Mammary epithelial cell (primary cell): ENCODE results near the gene SERPINE2.

ENCODE experiments used
- EZH2 ChIP-seq: IDR thresholded peaks from 2 replicates; pipeline ENCODE4 v1.6.1; 2012; ENCODE audit warnings: low read length, inconsistent platforms, borderline replicate concordance
- TF ChIP-seq, protein P1 (sequence below), 2 donors: IDR thresholded peaks in 1 of 2; conservative IDR thresholded peaks in 1 of 2; 2 replicates each; pipeline ENCODE4 v1.5.1; 2011 to 2012; ENCODE audit warnings: inconsistent platforms in 2 of 2, low read length in 2 of 2, mild to moderate bottlenecking in 2 of 2, control low read depth in 1 of 2, low read depth in 1 of 2; ENCODE audit not compliant: insufficient read depth in 1 of 2; ENCODE audit errors: extremely low read depth in 1 of 2

DNA sequence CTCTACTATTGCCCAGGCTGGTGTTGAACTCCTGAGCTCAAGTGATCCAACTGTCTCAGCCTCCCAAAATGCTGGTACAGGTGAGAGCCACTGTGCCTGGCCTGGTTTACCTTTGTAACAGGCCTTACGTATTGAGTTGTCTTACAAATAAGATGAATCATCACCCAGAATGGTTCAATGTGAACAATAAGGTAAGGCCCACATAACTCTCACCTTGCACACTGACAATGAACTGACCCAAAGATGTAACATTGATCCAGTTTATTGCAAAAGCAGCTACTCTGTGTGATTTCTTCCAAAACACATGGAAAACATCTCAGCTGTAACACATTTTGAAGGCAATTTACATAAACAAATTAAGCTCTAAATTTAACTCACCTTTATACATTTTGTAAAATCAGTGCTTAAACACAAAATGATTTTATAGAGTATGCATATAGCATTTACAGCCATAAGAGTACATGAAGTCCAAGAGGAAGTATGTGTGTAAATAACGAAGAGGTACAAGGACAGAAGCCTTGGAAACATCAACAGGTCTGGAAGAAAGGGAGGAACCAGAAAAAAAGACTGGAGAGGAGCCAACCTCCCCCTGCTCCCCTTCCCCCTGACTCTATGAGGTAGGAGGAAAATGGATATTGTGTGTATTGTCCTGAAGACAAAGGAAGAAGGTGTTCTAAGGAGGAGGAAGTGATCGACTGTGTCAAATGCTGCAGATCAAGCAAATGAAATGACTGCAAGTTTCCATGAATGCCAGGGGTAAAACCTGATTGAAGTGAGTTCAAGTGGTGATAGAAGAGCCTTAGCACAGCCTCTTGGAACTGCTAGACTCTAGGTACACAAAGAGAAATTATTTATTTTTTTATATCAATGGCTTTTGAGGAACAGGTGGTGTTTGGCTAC is 88.4 kb downstream of the SERPINE2 start:
- TF ChIP-seq, protein P1, sequence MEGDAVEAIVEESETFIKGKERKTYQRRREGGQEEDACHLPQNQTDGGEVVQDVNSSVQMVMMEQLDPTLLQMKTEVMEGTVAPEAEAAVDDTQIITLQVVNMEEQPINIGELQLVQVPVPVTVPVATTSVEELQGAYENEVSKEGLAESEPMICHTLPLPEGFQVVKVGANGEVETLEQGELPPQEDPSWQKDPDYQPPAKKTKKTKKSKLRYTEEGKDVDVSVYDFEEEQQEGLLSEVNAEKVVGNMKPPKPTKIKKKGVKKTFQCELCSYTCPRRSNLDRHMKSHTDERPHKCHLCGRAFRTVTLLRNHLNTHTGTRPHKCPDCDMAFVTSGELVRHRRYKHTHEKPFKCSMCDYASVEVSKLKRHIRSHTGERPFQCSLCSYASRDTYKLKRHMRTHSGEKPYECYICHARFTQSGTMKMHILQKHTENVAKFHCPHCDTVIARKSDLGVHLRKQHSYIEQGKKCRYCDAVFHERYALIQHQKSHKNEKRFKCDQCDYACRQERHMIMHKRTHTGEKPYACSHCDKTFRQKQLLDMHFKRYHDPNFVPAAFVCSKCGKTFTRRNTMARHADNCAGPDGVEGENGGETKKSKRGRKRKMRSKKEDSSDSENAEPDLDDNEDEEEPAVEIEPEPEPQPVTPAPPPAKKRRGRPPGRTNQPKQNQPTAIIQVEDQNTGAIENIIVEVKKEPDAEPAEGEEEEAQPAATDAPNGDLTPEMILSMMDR (conservative IDR thresholded peaks at IDR 0.05 in 1 of 2, IDR thresholded peaks at IDR 0.05 in 1 of 2; ENCODE audit: extremely low read depth in 1 of 2, insufficient read depth in 1 of 2, low read depth in 1 of 2, low read length in 2 of 2): no peak
- no peak for TF ChIP-seq EZH2
